Fibroblast of villous mesenchyme (primary cell): ENCODE measurements around the gene SBF2. TPM values are rescaled to one million over a fixed set of nuclear protein-coding genes. Genes with fewer than 3 reads are reported as not detected.
A peak's percentile ranks its signal among the peaks of the same experiment; 100 is the strongest.

Experiments
- DNase-seq: peaks from one replicate; pipeline ENCODE4 v3.0.0-alpha.2; 2010; ENCODE audit warnings: low read depth
- H3K4me3 ChIP-seq: 2 replicates; pipeline ENCODE4 v1.5.1; 2011; ENCODE audit warnings: low read depth, mild to moderate bottlenecking, low read length
- CTCF ChIP-seq: IDR thresholded peaks from 2 replicates; pipeline ENCODE4 v1.5.1; 2012; ENCODE audit warnings: low read depth, mild to moderate bottlenecking, low read length; ENCODE audit not compliant: insufficient read depth
- total RNA-seq: library from RNA; depleted of rRNA; stranded (reverse); fragments of >200 nt; gene quantifications from 2 replicates; pipeline ENCODE4 v1.2.3, GENCODE V29; 2012

Gene SBF2
- total RNA-seq, 1 donor, result 35.0 TPM

GRCh38 chr11:9787981-9788521 is 506.0 kb downstream of the SBF2 start:
- DNase-seq, result peak; percentile 95
- no peak for TF ChIP-seq CTCF
- H3K4me3 ChIP-seq, result no peak overlapping the region

GRCh38 chr11:9787260-9787659 is 506.8 kb downstream of the SBF2 start:
- DNase-seq, result no peak
- no peak for TF ChIP-seq CTCF
- no peak overlapping the region for H3K4me3 ChIP-seq

- peak; percentile 45 for DNase-seq
- TF ChIP-seq CTCF, result no peak
- H3K4me3 ChIP-seq, result no peak overlapping the region
These were observed 509.3 kb downstream of the SBF2 start for GRCh38 chr11:9784602-9785315.

- TF ChIP-seq CTCF, result no peak
- H3K4me3 ChIP-seq, result no peak overlapping the region
- no peak for DNase-seq
These were observed 510.0 kb downstream of the SBF2 start for GRCh38 chr11:9783986-9784385.

- DNase-seq, result no peak
- no peak for TF ChIP-seq CTCF
- H3K4me3 ChIP-seq, result no peak overlapping the region
These were observed 513.1 kb downstream of the SBF2 start for GRCh38 chr11:9780929-9781328.

GRCh38 chr11:9777525-9777924 is 516.5 kb downstream of the SBF2 start:
- no peak for TF ChIP-seq CTCF
- H3K4me3 ChIP-seq, result peak overlapping the region; percentile 43
- DNase-seq, result no peak
